Measurements from ENCODE around the gene DPPA3.
"Not testable (repeated sequence)": the region's sequence is repeated elsewhere in the genome, so short reads cannot be mapped to it uniquely, and the experiment has no call there.

DPPA3 gene

DNA sequence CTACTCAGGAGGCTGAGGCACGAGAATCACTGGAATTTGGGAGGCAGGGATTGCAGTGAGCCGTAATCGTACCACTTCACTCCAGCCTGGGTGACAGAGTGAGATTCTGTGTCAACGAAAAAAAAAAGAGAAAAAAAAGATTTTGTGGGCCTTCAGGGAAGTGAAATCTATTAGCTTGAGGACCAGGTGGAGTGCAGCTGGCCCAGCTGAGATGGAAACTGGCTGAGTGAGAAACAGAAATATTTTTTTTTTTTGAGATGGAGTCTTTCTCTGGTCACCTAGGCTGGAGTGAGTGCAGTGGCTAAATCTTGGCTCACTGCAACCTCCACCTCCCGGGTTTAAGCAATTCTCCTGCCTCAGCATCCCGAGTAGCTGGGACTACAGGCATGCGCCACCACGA lies 38.2 kb downstream of the DPPA3 start:
- DNase-seq (ENCODE audit: low spot score): no peak
- in situ Hi-C loops (cut with MboI; ENCODE audit: low sequenced_read_pairs, unreplicated experiment): no loop called here
- TF ChIP-seq, protein P1, sequence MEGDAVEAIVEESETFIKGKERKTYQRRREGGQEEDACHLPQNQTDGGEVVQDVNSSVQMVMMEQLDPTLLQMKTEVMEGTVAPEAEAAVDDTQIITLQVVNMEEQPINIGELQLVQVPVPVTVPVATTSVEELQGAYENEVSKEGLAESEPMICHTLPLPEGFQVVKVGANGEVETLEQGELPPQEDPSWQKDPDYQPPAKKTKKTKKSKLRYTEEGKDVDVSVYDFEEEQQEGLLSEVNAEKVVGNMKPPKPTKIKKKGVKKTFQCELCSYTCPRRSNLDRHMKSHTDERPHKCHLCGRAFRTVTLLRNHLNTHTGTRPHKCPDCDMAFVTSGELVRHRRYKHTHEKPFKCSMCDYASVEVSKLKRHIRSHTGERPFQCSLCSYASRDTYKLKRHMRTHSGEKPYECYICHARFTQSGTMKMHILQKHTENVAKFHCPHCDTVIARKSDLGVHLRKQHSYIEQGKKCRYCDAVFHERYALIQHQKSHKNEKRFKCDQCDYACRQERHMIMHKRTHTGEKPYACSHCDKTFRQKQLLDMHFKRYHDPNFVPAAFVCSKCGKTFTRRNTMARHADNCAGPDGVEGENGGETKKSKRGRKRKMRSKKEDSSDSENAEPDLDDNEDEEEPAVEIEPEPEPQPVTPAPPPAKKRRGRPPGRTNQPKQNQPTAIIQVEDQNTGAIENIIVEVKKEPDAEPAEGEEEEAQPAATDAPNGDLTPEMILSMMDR (IDR thresholded peaks at IDR 0.05; ENCODE audit: borderline replicate concordance, control extremely low read depth, extremely low read depth, insufficient read depth, missing control alignments): no peak

- DNase-seq (ENCODE audit: low spot score): no peak
- TF ChIP-seq, protein P1 (IDR thresholded peaks at IDR 0.05; ENCODE audit: borderline replicate concordance, control extremely low read depth, extremely low read depth, insufficient read depth, missing control alignments): no peak
- in situ Hi-C loops (cut with MboI; ENCODE audit: low sequenced_read_pairs, unreplicated experiment): no loop called here
Observed at GRCh38 chr12:7750350-7750749, 39.1 kb downstream of the DPPA3 start.

DNA sequence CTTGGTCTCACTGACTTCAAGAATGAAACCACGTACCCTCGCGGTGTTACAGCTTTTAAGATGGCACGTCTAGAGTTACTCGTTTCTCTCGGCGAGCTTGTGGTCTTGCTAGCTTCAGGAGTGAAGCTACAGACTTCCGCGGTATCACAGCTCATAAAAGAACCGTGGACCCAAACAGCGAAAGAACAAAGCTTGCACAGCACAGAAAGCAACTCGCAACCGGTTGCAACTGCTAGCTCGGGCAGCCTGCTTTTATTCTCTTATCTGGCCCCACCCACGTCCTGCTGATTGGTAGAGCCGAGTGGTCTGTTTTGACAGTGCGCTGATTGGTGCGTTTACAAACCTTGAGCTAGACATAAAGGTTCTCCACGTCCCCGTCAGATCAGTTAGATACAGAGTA lies 40.2 kb downstream of the DPPA3 start:
- in situ Hi-C loops (cut with MboI; ENCODE audit: low sequenced_read_pairs, unreplicated experiment): no loop called here
- TF ChIP-seq, protein P1 (IDR thresholded peaks at IDR 0.05; ENCODE audit: borderline replicate concordance, control extremely low read depth, extremely low read depth, insufficient read depth, missing control alignments): no peak
- no peak for DNase-seq (ENCODE audit: low spot score)

- DNase-seq (ENCODE audit: low spot score); in situ Hi-C loops (cut with MboI; ENCODE audit: low sequenced_read_pairs, unreplicated experiment): not testable (repeated sequence)
Observed at GRCh38 chr12:7751941-7752922, 41.0 kb downstream of the DPPA3 start.

GRCh38 chr12:7755668-7756067 lies 44.4 kb downstream of the DPPA3 start:
- DNase-seq (ENCODE audit: low spot score); in situ Hi-C loops (cut with MboI; ENCODE audit: low sequenced_read_pairs, unreplicated experiment): not testable (repeated sequence)

- no peak for DNase-seq (ENCODE audit: low spot score)
- in situ Hi-C loops (cut with MboI; ENCODE audit: low sequenced_read_pairs, unreplicated experiment): no loop called here
- TF ChIP-seq, protein P1 (IDR thresholded peaks at IDR 0.05; ENCODE audit: borderline replicate concordance, control extremely low read depth, extremely low read depth, insufficient read depth, missing control alignments): no peak
Observed at GRCh38 chr12:7756993-7757392, 45.8 kb downstream of the DPPA3 start.

- no peak for DNase-seq (ENCODE audit: low spot score)
- TF ChIP-seq, protein P1 (IDR thresholded peaks at IDR 0.05; ENCODE audit: borderline replicate concordance, control extremely low read depth, extremely low read depth, insufficient read depth, missing control alignments): no peak
- in situ Hi-C loops (cut with MboI; ENCODE audit: low sequenced_read_pairs, unreplicated experiment): no loop called here
Observed at GRCh38 chr12:7758766-7759140, 47.5 kb downstream of the DPPA3 start.

Data from GM13976 (cell line).